ENCODE data around the gene RNF123.
"Not testable (repeated sequence)": the region's sequence is repeated elsewhere in the genome, so short reads cannot be mapped to it uniquely, and the experiment has no call there.

DNA sequence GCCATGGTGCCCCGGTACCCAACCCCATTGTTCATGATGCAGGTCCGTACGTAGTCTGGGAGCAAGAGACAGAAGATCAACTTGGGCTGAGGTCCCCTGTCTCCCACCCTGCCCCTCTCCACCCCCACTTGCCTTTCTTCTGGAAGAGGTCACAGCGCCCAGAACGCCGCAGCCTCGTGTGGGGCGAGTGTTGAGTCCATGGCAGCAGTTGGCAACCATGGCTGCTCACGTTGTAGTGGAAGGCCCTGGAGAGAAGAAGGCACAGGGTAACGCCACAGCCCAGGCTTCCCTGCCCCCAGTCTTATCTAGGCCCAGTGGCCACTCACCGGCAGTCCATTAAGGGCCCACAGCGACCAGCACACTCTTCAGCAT lies 1.9 kb upstream of the RNF123 start:
- TF ChIP-seq, protein P1, sequence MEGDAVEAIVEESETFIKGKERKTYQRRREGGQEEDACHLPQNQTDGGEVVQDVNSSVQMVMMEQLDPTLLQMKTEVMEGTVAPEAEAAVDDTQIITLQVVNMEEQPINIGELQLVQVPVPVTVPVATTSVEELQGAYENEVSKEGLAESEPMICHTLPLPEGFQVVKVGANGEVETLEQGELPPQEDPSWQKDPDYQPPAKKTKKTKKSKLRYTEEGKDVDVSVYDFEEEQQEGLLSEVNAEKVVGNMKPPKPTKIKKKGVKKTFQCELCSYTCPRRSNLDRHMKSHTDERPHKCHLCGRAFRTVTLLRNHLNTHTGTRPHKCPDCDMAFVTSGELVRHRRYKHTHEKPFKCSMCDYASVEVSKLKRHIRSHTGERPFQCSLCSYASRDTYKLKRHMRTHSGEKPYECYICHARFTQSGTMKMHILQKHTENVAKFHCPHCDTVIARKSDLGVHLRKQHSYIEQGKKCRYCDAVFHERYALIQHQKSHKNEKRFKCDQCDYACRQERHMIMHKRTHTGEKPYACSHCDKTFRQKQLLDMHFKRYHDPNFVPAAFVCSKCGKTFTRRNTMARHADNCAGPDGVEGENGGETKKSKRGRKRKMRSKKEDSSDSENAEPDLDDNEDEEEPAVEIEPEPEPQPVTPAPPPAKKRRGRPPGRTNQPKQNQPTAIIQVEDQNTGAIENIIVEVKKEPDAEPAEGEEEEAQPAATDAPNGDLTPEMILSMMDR (IDR thresholded peaks at IDR 0.05; ENCODE audit: insufficient read depth, low read length) = not testable (repeated sequence)
- TF ChIP-seq SPI1 (IDR thresholded peaks at IDR 0.05; ENCODE audit: borderline replicate concordance, low read depth); POLR2AphosphoS5 (IDR thresholded peaks at IDR 0.05; ENCODE audit: low read depth); REST (IDR thresholded peaks at IDR 0.05; ENCODE audit: insufficient replicate concordance, low read depth): not testable (repeated sequence)

All from HL-60 (cell line).